NAMALWA (cell line): ENCODE measurements around the gene PTPRG.
"Not testable (repeated sequence)": the region's sequence is repeated elsewhere in the genome, so short reads cannot be mapped to it uniquely, and the experiment has no call there.

Experiments used
- DNase-seq: peaks from one replicate; pipeline ENCODE4 v3.0.0-alpha.2; 2015; ENCODE audit warnings: low spot score

The PTPRG gene

GRCh38 chr3:61686228-61686648 lies 124.9 kb downstream of the PTPRG start:
- DNase-seq, result no peak

DNA sequence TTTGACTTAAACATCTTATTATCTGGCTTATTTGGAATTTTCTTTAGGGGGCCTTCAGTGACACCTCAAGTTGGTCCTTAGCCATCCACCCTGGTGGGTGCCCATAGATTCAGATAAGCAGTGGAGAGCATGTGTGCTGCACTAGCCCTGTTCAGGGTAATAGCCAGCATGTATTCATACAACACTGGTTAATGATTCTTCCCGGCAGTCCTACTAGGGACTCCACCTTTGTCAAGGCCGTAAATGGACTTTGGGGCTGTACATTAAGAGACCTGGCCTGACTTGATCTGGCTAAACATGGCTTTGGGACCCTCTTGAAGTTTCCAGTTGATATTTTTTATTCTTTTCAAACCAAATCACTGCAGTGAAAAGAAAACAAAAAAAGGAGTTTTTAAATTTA lies 125.8 kb downstream of the PTPRG start:
- DNase-seq, result no peak

- no peak for DNase-seq
These were observed 126.4 kb downstream of the PTPRG start for GRCh38 chr3:61687663-61688306.

- no peak for DNase-seq
These were observed 127.1 kb downstream of the PTPRG start for GRCh38 chr3:61688307-61688984.

- no peak for DNase-seq
These were observed 128.6 kb downstream of the PTPRG start for GRCh38 chr3:61690016-61690415.

- DNase-seq, result no peak
These were observed 130.1 kb downstream of the PTPRG start for GRCh38 chr3:61691466-61691865.

DNA sequence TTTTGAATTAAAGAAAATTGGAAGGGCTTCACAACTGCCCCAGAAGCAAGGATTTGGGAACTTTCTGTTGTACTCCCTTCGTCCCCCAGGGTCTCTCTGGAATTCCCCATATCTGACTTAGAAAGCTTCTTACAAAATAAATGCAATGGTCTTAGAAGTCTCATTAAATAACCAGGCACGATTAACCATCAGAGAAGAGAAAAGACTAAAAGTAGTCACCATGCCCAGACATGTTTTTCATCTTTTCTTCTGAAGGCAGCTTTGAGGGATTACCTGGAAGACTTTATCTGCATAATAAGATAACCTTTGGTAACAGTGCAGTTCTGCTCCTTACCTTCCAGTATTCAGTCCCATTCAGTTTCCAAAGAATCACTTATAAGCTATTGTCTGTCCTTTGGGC lies 135.9 kb downstream of the PTPRG start:
- no peak for DNase-seq

DNA sequence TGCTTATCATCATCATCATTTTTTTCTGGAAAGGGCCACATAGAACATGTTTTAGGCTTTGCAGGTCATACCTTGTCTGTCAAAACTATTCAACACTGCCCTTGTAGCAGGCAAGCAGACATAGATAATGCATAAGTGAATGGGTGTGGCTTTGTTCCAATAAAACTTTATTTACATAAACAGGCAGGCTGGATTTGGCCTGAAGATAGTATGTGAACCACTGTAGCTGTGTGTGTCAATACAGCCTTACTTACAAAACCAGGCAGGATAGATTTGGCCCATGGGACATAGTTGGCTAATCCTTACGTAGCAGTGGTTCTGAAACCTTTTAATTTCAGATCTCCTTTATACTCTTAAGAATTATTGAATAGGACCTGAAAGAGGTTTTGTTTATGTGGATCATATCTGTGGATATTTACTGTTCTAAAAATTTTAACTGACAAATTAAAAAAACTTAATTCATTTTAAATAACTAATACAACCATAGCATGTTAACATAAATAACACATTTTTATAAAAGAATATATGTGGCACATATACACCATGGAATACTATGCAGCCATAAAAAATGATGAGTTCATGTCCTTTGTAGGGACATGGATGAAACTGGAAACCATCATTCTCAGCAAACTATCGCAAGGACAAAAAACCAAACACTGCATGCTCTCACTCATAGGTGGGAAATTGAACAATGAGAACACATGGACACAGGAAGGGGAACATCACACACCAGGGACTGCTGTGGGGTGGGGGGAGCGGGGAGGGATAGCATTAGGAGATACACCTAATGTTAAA lies 137.1 kb downstream of the PTPRG start:
- not testable (repeated sequence) for DNase-seq

GRCh38 chr3:61699622-61700021 lies 138.3 kb downstream of the PTPRG start:
- DNase-seq, result no peak

GRCh38 chr3:61701011-61701410 lies 139.6 kb downstream of the PTPRG start:
- DNase-seq, result no peak

DNA sequence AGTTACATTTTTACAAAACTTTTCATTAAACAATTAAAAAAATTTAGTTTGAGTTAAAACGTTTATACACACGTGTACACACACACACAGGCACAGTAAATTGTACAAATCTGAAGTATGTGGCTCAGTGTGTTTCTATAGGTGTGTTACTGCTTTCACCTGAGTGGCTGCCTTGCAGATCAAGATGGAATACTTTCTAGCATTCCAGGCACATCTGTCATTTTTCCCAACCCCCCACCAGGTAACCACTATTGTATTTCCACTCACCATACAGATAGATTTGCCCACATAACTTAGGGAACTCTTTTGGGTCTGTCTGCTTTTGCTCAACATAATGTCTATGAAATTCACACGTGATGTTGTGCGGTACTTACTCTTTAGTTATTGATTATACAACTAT lies 141.1 kb downstream of the PTPRG start:
- DNase-seq, result no peak

DNA sequence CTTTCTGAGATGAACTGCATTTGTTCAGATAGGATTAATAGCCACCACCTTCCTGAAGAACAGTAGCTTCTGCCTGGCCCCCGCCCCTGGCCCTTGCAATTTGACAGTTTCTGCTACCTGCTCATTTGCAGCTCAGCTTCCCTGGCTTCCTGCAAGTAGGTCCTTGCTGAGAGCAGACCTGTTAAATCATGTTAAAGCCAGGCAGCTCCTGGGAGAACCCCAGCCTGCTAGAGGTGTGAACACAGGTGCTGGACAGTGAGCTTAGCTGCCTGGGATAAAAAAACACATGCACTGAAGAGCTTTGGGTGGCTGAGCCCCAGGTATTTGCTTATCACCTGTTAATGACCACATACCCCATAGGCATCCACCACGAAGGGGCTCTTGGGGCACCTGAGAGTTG lies 143.4 kb downstream of the PTPRG start:
- DNase-seq, result no peak

GRCh38 chr3:61707492-61707891 lies 146.1 kb downstream of the PTPRG start:
- no peak for DNase-seq

- DNase-seq, result not testable (repeated sequence)
These were observed 149.5 kb downstream of the PTPRG start for GRCh38 chr3:61710920-61711319.

- no peak for DNase-seq
These were observed 152.9 kb downstream of the PTPRG start for GRCh38 chr3:61714225-61714624.

GRCh38 chr3:61715886-61716527 lies 154.6 kb downstream of the PTPRG start:
- no peak for DNase-seq

GRCh38 chr3:61716693-61717092 lies 155.3 kb downstream of the PTPRG start:
- DNase-seq, result not testable (repeated sequence)

DNA sequence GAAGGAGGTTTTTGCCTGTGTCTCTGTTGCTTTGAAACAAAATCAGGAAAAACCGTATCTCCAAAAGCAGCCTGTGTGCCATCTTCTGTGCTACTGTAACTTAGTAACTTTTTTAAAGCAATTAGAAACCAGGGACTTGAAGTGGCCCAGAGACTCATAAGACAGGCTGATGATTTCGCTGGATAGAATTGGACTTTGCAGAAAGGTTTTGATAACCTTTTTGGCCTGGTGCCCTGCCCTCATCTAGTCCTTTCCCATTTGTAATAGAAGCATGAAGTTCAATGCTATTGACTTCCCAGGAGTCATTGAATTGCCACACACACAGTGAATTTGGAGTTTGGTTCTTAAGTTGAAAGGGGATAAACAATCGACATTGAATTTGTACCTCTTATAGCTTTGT lies 157.2 kb downstream of the PTPRG start:
- DNase-seq, result no peak

DNA sequence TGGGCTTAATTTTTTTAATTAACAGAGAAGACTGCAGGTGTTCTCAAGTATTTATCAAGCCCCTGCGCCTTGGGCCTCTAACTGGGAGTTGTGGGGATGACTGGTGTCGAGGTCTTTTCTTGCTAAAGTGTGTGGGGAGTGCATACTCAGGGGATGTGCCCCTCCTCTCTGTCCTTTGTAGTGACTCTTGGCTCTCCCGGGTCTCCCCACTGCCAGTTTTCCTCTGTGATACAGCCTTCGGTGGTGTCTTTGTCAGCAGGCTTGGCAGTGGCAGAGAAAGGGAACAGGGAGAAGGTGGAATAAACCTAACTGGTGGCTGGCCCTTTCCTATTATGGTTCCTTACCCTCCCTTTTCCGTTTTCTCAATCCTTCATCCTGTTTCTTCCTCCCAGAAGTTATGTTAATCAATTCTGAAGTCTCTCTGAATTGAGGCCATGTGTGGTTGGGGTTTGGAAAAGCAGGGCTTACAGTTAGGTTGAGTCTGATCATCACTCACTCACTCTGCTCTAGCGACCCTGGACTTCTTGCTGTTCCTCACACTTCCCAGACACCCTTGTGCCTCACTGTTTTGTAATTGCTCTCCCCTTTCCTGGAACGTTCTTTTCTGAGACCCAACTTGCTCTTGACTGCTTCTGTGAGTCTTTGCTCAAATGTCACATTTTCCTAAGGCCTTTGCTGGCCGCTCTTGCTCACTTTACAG lies 158.1 kb downstream of the PTPRG start:
- DNase-seq, result no peak

GRCh38 chr3:61723038-61723437 lies 161.7 kb downstream of the PTPRG start:
- DNase-seq, result no peak

DNA sequence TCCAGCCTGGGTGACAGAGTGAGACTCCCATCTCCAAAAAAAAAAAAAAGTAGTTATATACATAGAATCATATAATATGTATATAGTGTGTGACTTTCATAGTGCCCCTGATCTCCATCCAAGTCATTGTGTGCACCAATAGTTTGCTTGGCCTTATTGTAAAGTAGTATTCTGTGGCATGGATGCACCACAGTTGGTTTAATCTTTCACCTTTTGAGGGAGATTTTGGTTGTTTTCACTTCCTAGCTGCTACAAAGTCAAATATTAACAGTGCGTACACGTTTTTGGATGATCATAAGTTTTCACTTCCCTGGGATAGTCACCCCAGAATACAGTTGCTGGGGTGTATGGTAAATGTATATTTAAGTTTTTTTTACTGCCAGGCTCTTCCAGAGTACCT lies 162.8 kb downstream of the PTPRG start:
- no peak for DNase-seq

- DNase-seq, result no peak
These were observed 163.4 kb downstream of the PTPRG start for GRCh38 chr3:61724801-61725200.
